Large intestine (tissue), 3 donors: ENCODE results near the gene ITIH4. TPM values are rescaled to one million over a fixed set of nuclear protein-coding genes. Genes with fewer than 3 reads are reported as not detected.
"Not testable (repeated sequence)": the region's sequence is repeated elsewhere in the genome, so short reads cannot be mapped to it uniquely, and the experiment has no call there.

Experiments used
- DNase-seq, 2 donors: peaks; one replicate each; pipeline versions ENCODE4 v3.0.0 to v3.0.0-alpha.2; 2013
- H3K27ac ChIP-seq: one replicate; pipeline ENCODE4 v1.5.1; 2013; ENCODE audit warnings: low read length
- H3K27me3 ChIP-seq: 2 replicates; pipeline ENCODE4 v1.6.1; 2013; ENCODE audit warnings: low read length; ENCODE audit not compliant: control insufficient read depth, insufficient read depth
- H3K36me3 ChIP-seq: 2 replicates; pipeline ENCODE4 v1.6.1; 2013; ENCODE audit warnings: low read length; ENCODE audit not compliant: control insufficient read depth, insufficient read depth
- H3K4me1 ChIP-seq: one replicate; pipeline ENCODE4 v1.6.1; 2013; ENCODE audit warnings: low read length; ENCODE audit not compliant: control insufficient read depth, insufficient read depth
- H3K4me3 ChIP-seq: one replicate; pipeline ENCODE4 v1.5.1; 2013; ENCODE audit warnings: low read length
- H3K9me3 ChIP-seq: one replicate; pipeline ENCODE4 v1.6.1; 2013; ENCODE audit warnings: mild to moderate bottlenecking, low read depth, low read length, moderate library complexity; ENCODE audit not compliant: control insufficient read depth
- WGBS: methylation state at CpG from one replicate; pipeline ENCODE4 v1.1.5; 2013; ENCODE audit warnings: low lambda C conversion rate; ENCODE audit not compliant: insufficient coverage; 5-methylcytosine and 5-hydroxymethylcytosine counted together
- polyA plus RNA-seq: library from polyadenylated mRNA; unstranded; fragments of 120-200 nt; gene quantifications from one replicate; pipeline ENCODE4 v1.2.1, GENCODE V29; 2013

The ITIH4 gene
- polyA plus RNA-seq, 1 donor, result 4.3 TPM

- DNase-seq, H3K27me3 ChIP-seq, H3K36me3 ChIP-seq, H3K4me3 ChIP-seq, H3K9me3 ChIP-seq: not testable (repeated sequence)
- Histone ChIP-seq H3K27ac (peak overlapping the region; percentile 73), H3K4me1 (peaks cover 33% of the 10 kb centered on the region)
- no CpG with 5 or more reads among the region's 6 CpGs for WGBS
Measured at GRCh38 chr3:52776486-52776885, 54.0 kb downstream of the ITIH4 start.

- WGBS, result no CpG with 5 or more reads among the region's 8 CpGs
- H3K36me3 ChIP-seq, result no peaks in the 10 kb centered on the region
- peak in 1 of 2 donors; percentile 63 for DNase-seq
Measured at GRCh38 chr3:52775877-52776276, 54.6 kb downstream of the ITIH4 start.

GRCh38 chr3:52774901-52775864 lies 55.3 kb downstream of the ITIH4 start:
- no peaks in the 10 kb centered on the region for H3K27me3 ChIP-seq
- DNase-seq, result peak; percentile 64 to 82

More at GRCh38 chr3:52775877-52776276, 54.6 kb downstream of the ITIH4 start:
- peaks cover 35% of the 10 kb centered on the region for H3K4me1 ChIP-seq
- no peak overlapping the region for H3K4me3 ChIP-seq
- no peaks in the 10 kb centered on the region for H3K27me3 ChIP-seq
- peak overlapping the region; percentile 73 for H3K27ac ChIP-seq
- no peaks in the 10 kb centered on the region for H3K9me3 ChIP-seq

GRCh38 chr3:52774066-52774713 lies 56.3 kb downstream of the ITIH4 start:
- 70% methylated on average over 2 of the region's 8 CpGs for WGBS
- Histone ChIP-seq H3K9me3 (no peaks in the 10 kb centered on the region), H3K4me1 (peaks cover 37% of the 10 kb centered on the region), H3K27me3 (no peaks in the 10 kb centered on the region), H3K4me3 (no peak overlapping the region), H3K36me3 (no peaks in the 10 kb centered on the region), H3K27ac (peak overlapping the region; percentile 73)
- no peak for DNase-seq

More at GRCh38 chr3:52774901-52775864, 55.3 kb downstream of the ITIH4 start:
- H3K9me3 ChIP-seq, result no peaks in the 10 kb centered on the region
- peak overlapping the region; percentile 73 for H3K27ac ChIP-seq
- 0% methylated on average over 1 of the region's 6 CpGs for WGBS
- no peak overlapping the region for H3K4me3 ChIP-seq
- no peaks in the 10 kb centered on the region for H3K36me3 ChIP-seq
- peaks cover 35% of the 10 kb centered on the region for H3K4me1 ChIP-seq

GRCh38 chr3:52773361-52774065 lies 57.0 kb downstream of the ITIH4 start:
- H3K9me3 ChIP-seq, result no peaks in the 10 kb centered on the region
- H3K27me3 ChIP-seq, result no peaks in the 10 kb centered on the region
- no peaks in the 10 kb centered on the region for H3K36me3 ChIP-seq
- no peak for DNase-seq
- WGBS, result 90% methylated on average over 2 of the region's 13 CpGs
- no peak overlapping the region for H3K4me3 ChIP-seq
- H3K4me1 ChIP-seq, result peaks cover 37% of the 10 kb centered on the region
- H3K27ac ChIP-seq, result no peak overlapping the region

- no peak overlapping the region for H3K4me3 ChIP-seq
- H3K4me1 ChIP-seq, result peaks cover 30% of the 10 kb centered on the region
- H3K27me3 ChIP-seq, result no peaks in the 10 kb centered on the region
- H3K9me3 ChIP-seq, result no peaks in the 10 kb centered on the region
- WGBS, result 92% methylated on average over 9 of the region's 10 CpGs
- no peak overlapping the region for H3K27ac ChIP-seq
- H3K36me3 ChIP-seq, result peaks cover 11% of the 10 kb centered on the region
- no peak for DNase-seq
Measured at GRCh38 chr3:52771702-52772101, 58.8 kb downstream of the ITIH4 start.

- H3K4me1 ChIP-seq, result peaks cover 26% of the 10 kb centered on the region
- DNase-seq, result no peak
- WGBS, result 100% methylated on average over 1 of the region's 5 CpGs
- H3K27me3 ChIP-seq, result no peaks in the 10 kb centered on the region
- peaks cover 11% of the 10 kb centered on the region for H3K36me3 ChIP-seq
- H3K9me3 ChIP-seq, result no peaks in the 10 kb centered on the region
- peak overlapping the region; percentile 86 for H3K4me3 ChIP-seq
- peak overlapping the region; percentile 81 for H3K27ac ChIP-seq
Measured at GRCh38 chr3:52771334-52771681, 59.2 kb downstream of the ITIH4 start.

- Histone ChIP-seq H3K9me3 (no peaks in the 10 kb centered on the region), H3K27me3 (no peaks in the 10 kb centered on the region), H3K36me3 (peaks cover 16% of the 10 kb centered on the region), H3K4me3 (peak within 1 kb of the TSS; percentile 86), H3K4me1 (peaks cover 20% of the 10 kb centered on the region), H3K27ac (peak within 1 kb of the TSS; percentile 81)
- DNase-seq, result peak; percentile 90 to 93
- 7% methylated on average over 3 of the region's 67 CpGs for WGBS
Measured at GRCh38 chr3:52770496-52771333, 59.8 kb downstream of the ITIH4 start, which contains the start of gene NEK4. Gene NEK4 (minus strand): TSS chr3:52770940. CDS start chr3:52770746, 194 bp downstream.

GRCh38 chr3:52769786-52770455 lies 60.6 kb downstream of the ITIH4 start:
- DNase-seq, result peak in 1 of 2 donors; percentile 16
- WGBS, result 0% methylated on average over 4 of the region's 13 CpGs
- H3K9me3 ChIP-seq, result no peaks in the 10 kb centered on the region
- peaks cover 13% of the 10 kb centered on the region for H3K4me1 ChIP-seq
- H3K4me3 ChIP-seq, result peak overlapping the region; percentile 86
- no peaks in the 10 kb centered on the region for H3K27me3 ChIP-seq
- H3K27ac ChIP-seq, result peak overlapping the region; percentile 81
- peaks cover 22% of the 10 kb centered on the region for H3K36me3 ChIP-seq
